DOHH2 (cell line): ENCODE results near the gene PLB1.

ENCODE experiments used
- H3F3A ChIP-seq: fragments of 200-600 bp; sonication (generic), shearing (Covaris generic); 2 replicates; pipeline ENCODE4 v1.6.0; 2016; ENCODE audit warnings: antibody characterized with exemption, mild to moderate bottlenecking; ENCODE audit not compliant: control insufficient read depth, insufficient read depth
- H3K27ac ChIP-seq: fragments of 200-600 bp; sonication (generic); 2 replicates; pipeline ENCODE4 v1.5.1; 2014; ENCODE audit warnings: low read depth, mild to moderate bottlenecking, low read length, moderate library complexity
- H3K27me3 ChIP-seq: fragments of 200-600 bp; sonication (generic); 2 replicates; pipeline ENCODE4 v1.6.1; 2014; ENCODE audit warnings: mild to moderate bottlenecking, low read length, mixed read lengths; ENCODE audit not compliant: control insufficient read depth
- H3K36me3 ChIP-seq: fragments of 200-600 bp; sonication (generic); 2 replicates; pipeline ENCODE4 v1.6.1; 2014; ENCODE audit warnings: mild to moderate bottlenecking, low read length, moderate library complexity, mixed read lengths; ENCODE audit not compliant: control insufficient read depth
- H3K4me1 ChIP-seq: fragments of 200-600 bp; sonication (generic); 2 replicates; pipeline ENCODE4 v1.6.1; 2014; ENCODE audit warnings: mild to moderate bottlenecking, low read length, mixed read lengths; ENCODE audit not compliant: control insufficient read depth
- H3K4me2 ChIP-seq: fragments of 200-600 bp; sonication (generic); 2 replicates; pipeline ENCODE4 v1.6.0; 2014; ENCODE audit warnings: mild to moderate bottlenecking, low read length, moderate library complexity
- H3K4me3 ChIP-seq: fragments of 200-600 bp; sonication (generic); 2 replicates; pipeline ENCODE4 v1.5.1; 2014; ENCODE audit warnings: mild to moderate bottlenecking, low read length, mixed read lengths
- H3K79me2 ChIP-seq: fragments of 200-600 bp; sonication (generic); 2 replicates; pipeline ENCODE4 v1.6.1; 2014; ENCODE audit warnings: mild to moderate bottlenecking, low read length, mixed read lengths; ENCODE audit not compliant: control insufficient read depth
- H3K9me2 ChIP-seq: fragments of 200-600 bp; sonication (generic); replicated peaks from 2 replicates; pipeline ENCODE4 v1.6.1; 2014; ENCODE audit warnings: mild to moderate bottlenecking, low read length, mixed read lengths; ENCODE audit not compliant: control insufficient read depth
- H3K9me3 ChIP-seq: fragments of 200-600 bp; sonication (generic); 2 replicates; pipeline ENCODE4 v1.6.1; 2014; ENCODE audit warnings: antibody characterized with exemption, low read length, mixed read lengths; ENCODE audit not compliant: control insufficient read depth, insufficient read depth
- H4K20me1 ChIP-seq: fragments of 200-600 bp; sonication (generic); 2 replicates; pipeline ENCODE4 v1.6.0; 2014; ENCODE audit warnings: low read depth, mild to moderate bottlenecking, antibody characterized with exemption, low read length, moderate library complexity; ENCODE audit not compliant: control insufficient read depth, insufficient read depth
- EZH2phosphoT487 ChIP-seq: fragments of 200-600 bp; sonication (generic); IDR thresholded peaks from 2 replicates; pipeline ENCODE4 v1.6.1; 2017; ENCODE audit warnings: borderline replicate concordance, mild to moderate bottlenecking, antibody characterized with exemption, low read length, moderate library complexity, mixed read lengths
- TF ChIP-seq, protein P1 (sequence below): fragments of 200-600 bp; sonication (generic); IDR thresholded peaks from one replicate; pipeline ENCODE4 v1.5.1; 2014; ENCODE audit warnings: antibody characterized with exemption, mild to moderate bottlenecking, low read depth, low read length; ENCODE audit not compliant: poor library complexity, severe bottlenecking

The PLB1 gene

DNA sequence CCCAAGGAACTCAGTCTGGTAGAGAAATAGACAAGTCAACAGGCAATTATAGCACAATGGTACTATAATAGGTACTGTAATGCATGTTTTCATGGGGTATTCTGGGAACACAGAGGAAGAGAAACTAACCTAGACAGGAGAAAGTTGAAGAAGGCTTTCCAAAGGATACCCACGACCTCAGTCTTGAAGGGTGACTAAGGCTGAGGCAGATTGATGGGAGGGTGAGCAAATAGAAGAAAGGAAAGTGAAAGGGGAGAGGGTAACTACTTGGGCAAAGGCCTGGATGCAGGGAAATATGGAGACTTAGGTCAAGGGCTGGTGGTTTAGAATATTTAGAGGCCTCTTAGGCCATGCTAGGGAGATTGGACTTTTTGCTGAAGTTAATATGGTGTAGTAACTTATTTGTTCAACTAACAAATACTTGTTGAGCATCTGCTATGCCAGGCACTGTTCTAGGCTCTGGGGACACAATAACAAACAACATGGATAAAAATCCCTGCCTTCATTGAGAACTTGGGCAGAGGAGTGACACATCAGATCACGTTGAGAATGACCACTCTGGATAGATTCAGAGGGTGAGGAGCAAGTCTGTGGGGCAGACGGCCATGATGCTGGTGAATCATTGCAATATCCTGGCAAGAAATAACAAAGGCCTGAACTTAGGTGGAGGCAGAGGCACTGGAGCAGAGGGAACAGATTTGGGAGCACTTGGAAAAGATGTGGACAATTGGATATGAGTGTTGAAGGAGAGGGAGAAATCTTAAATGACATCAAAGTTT, 56.4 kb downstream of the PLB1 start:
- no peaks in the 10 kb centered on the region for H3K79me2 ChIP-seq
- H4K20me1 ChIP-seq, result no peaks in the 10 kb centered on the region
- no peaks in the 10 kb centered on the region for H3K9me2 ChIP-seq
- H3K36me3 ChIP-seq, result no peaks in the 10 kb centered on the region
- H3K4me3 ChIP-seq, result no peak overlapping the region
- H3K27ac ChIP-seq, result no peak overlapping the region
- H3K4me1 ChIP-seq, result no peaks in the 10 kb centered on the region
- H3K27me3 ChIP-seq, result no peaks in the 10 kb centered on the region
- no peaks in the 10 kb centered on the region for H3K9me3 ChIP-seq
- TF ChIP-seq, protein P1, sequence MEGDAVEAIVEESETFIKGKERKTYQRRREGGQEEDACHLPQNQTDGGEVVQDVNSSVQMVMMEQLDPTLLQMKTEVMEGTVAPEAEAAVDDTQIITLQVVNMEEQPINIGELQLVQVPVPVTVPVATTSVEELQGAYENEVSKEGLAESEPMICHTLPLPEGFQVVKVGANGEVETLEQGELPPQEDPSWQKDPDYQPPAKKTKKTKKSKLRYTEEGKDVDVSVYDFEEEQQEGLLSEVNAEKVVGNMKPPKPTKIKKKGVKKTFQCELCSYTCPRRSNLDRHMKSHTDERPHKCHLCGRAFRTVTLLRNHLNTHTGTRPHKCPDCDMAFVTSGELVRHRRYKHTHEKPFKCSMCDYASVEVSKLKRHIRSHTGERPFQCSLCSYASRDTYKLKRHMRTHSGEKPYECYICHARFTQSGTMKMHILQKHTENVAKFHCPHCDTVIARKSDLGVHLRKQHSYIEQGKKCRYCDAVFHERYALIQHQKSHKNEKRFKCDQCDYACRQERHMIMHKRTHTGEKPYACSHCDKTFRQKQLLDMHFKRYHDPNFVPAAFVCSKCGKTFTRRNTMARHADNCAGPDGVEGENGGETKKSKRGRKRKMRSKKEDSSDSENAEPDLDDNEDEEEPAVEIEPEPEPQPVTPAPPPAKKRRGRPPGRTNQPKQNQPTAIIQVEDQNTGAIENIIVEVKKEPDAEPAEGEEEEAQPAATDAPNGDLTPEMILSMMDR, result no peak
- H3K4me2 ChIP-seq, result no peak overlapping the region
- H3F3A ChIP-seq, result no peaks in the 10 kb centered on the region

DNA sequence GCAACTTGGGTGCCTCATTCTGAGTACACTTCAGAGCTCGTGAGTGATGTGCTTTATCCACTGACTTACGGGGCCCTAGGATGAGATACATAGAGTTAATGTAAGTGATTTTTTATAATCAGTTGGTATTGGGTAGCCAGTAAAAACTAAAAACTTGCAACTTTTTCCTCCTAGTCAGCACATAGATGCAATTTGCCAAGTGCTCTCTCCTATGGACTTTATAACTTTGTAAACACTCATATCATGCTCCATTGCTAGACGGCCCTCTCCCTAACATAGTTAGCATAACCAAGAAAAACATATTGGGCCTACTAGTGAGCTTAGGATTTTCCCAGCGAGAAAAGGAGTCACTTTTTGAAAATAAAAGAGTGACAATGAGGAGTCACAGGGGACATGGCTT, 60.4 kb downstream of the PLB1 start:
- Histone ChIP-seq H3K4me3 (no peak overlapping the region), H3K27me3 (no peaks in the 10 kb centered on the region), H3K4me2 (no peak overlapping the region), H3K9me2 (no peaks in the 10 kb centered on the region), H3K79me2 (no peaks in the 10 kb centered on the region), H3K9me3 (no peaks in the 10 kb centered on the region), H4K20me1 (no peaks in the 10 kb centered on the region), H3F3A (no peaks in the 10 kb centered on the region), H3K4me1 (no peaks in the 10 kb centered on the region), H3K27ac (no peak overlapping the region), H3K36me3 (no peaks in the 10 kb centered on the region)
- no peak for TF ChIP-seq EZH2phosphoT487
- TF ChIP-seq, protein P1, result no peak

DNA sequence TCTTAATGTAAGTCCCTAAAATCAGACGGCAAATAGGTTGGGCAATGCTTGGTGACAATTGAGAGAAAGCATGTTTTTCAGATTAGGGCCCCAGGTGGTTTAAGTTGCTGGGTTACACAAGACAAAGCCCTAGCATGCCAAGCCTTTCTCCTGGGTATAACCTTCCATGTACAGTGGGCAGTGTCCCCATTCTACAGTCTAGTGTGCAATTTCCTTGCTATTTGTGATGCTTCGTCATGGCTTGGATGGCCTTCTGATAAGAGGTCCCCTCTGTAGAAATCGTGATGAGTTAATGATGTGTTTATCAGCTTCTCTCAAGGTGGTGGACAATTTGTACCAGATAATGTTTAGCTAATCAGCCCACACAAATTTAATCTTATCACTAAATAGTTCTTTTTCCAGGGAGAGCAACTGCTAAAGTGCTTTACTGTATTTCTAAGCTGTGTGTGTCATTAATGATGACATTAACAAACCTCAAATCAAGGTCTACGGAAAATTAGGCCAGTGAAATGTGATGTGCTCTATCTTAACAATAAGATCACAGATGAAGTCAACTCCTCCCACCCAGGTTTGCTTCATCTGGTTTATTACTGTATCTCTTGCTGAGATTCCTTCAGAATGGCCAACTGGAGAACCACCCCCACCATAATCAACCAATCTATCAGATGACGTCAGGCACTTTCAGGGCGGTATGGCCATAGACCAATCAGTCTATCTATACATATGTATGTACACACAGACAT, 61.7 kb downstream of the PLB1 start:
- no peaks in the 10 kb centered on the region for H3K27me3 ChIP-seq
- no peaks in the 10 kb centered on the region for H3K9me3 ChIP-seq
- TF ChIP-seq, protein P1, result no peak
- TF ChIP-seq EZH2phosphoT487, result no peak
- H3K36me3 ChIP-seq, result no peaks in the 10 kb centered on the region
- no peak overlapping the region for H3K4me3 ChIP-seq
- no peaks in the 10 kb centered on the region for H3K9me2 ChIP-seq
- H3K27ac ChIP-seq, result no peak overlapping the region
- no peaks in the 10 kb centered on the region for H3F3A ChIP-seq
- H4K20me1 ChIP-seq, result no peaks in the 10 kb centered on the region
- H3K4me1 ChIP-seq, result no peaks in the 10 kb centered on the region
- H3K4me2 ChIP-seq, result no peak overlapping the region
- no peaks in the 10 kb centered on the region for H3K79me2 ChIP-seq
